Prostate gland (tissue), 2 donors: ENCODE measurements around the gene KLF4.

Experiments used
- POLR2A ChIP-seq: fragments of 450-650 bp; IDR thresholded peaks from one replicate; pipeline ENCODE4 v1.6.1; 2016; ENCODE audit warnings: antibody characterized with exemption, mild to moderate bottlenecking
- POLR2AphosphoS5 ChIP-seq: sonication (generic); formaldehyde crosslinking; IDR thresholded peaks from one replicate; pipeline ENCODE4 v1.6.1; 2017; ENCODE audit warnings: antibody characterized with exemption
- TF ChIP-seq, protein P1 (sequence below), 4 experiments: fragments of 200-600 bp in 2 of 4; fragments of 450-650 bp in 2 of 4; sonication (generic) in 2 of 4; IDR thresholded peaks; 1 replicate in 3 of 4; 2 replicates in 1 of 4; pipeline ENCODE4 v1.5.1; 2016 to 2019; ENCODE audit warnings: antibody characterized with exemption in 4 of 4, mild to moderate bottlenecking in 2 of 4, moderate library complexity in 2 of 4

DNA sequence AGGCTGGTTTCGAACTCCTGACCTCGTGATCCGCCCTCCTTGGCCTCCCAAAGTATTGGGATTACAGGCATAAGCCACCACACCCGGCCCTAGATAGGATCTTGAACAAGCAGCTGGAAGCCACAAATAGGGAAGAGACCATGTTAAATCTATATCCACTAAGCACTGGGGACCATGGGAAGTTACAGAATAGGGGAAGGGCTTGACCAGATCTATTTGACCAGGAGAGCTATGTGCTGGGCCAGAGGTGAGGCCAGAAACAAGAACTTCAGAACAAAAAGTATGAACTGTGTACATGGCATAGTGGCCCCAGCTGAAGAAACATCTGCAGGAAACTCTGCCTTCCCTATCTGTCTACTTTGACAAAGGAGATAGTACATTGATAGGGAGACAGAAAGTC is 10.8 kb downstream of the KLF4 start:
- TF ChIP-seq, protein P1, sequence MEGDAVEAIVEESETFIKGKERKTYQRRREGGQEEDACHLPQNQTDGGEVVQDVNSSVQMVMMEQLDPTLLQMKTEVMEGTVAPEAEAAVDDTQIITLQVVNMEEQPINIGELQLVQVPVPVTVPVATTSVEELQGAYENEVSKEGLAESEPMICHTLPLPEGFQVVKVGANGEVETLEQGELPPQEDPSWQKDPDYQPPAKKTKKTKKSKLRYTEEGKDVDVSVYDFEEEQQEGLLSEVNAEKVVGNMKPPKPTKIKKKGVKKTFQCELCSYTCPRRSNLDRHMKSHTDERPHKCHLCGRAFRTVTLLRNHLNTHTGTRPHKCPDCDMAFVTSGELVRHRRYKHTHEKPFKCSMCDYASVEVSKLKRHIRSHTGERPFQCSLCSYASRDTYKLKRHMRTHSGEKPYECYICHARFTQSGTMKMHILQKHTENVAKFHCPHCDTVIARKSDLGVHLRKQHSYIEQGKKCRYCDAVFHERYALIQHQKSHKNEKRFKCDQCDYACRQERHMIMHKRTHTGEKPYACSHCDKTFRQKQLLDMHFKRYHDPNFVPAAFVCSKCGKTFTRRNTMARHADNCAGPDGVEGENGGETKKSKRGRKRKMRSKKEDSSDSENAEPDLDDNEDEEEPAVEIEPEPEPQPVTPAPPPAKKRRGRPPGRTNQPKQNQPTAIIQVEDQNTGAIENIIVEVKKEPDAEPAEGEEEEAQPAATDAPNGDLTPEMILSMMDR (IDR thresholded peaks at IDR 0.05), result no peak
- TF ChIP-seq POLR2A (no peak), POLR2AphosphoS5 (no peak)
